B cell (primary cell): ENCODE results near the gene OR2T34. TPM values are rescaled to one million over a fixed set of nuclear protein-coding genes. Genes with fewer than 3 reads are reported as not detected.

Experiments used
- ATAC-seq: fragments of 200-7000 bp; cut with Tn5 transposase; one replicate; pipeline ENCODE4 v1.10.0; 2021; ENCODE audit warnings: low read depth, mild to moderate bottlenecking, moderate number of reproducible peaks, moderate library complexity
- CTCF ChIA-PET: fragments of 350-600 bp; sonication (Branson Sonifier 250); formaldehyde crosslinking; loops from one replicate; lab custom pipeline; 2021; ENCODE audit warnings: antibody characterized with exemption, inconsistent platforms; lab: Charles Lee
- POLR2A ChIA-PET: fragments of 350-600 bp; sonication (Branson Sonifier 250); formaldehyde crosslinking; loops from one replicate; lab custom pipeline; 2021; ENCODE audit warnings: antibody characterized with exemption; lab: Charles Lee
- DNase-seq: peaks from one replicate; pipeline ENCODE4 v3.0.0; 2013
- H2AFZ ChIP-seq: 2 replicates; pipeline ENCODE4 v1.6.1; 2012; ENCODE audit warnings: mild to moderate bottlenecking, low read depth, low read length; ENCODE audit not compliant: insufficient read depth, poor library complexity, severe bottlenecking
- H3K27ac ChIP-seq, 2 donors: 1 replicate in 1 of 2; 2 replicates in 1 of 2; pipeline ENCODE4 v1.5.1; 2012 to 2013; ENCODE audit warnings: low read length in 2 of 2, mild to moderate bottlenecking in 2 of 2, moderate library complexity in 1 of 2
- H3K27me3 ChIP-seq, 4 experiments: fragments of 200-600 bp in 1 of 4; sonication (generic) in 1 of 4; replicated peaks in 1 of 4; 1 replicate in 2 of 4; 2 replicates in 2 of 4; pipeline versions ENCODE4 v1.6.1 to v1.7.0; 2013 to 2016; ENCODE audit warnings: low read length in 3 of 4, mild to moderate bottlenecking in 2 of 4, mixed read lengths in 1 of 4, moderate library complexity in 1 of 4; ENCODE audit not compliant: insufficient read depth in 4 of 4, control insufficient read depth in 3 of 4; ENCODE audit errors: control extremely low read depth in 1 of 4
- H3K36me3 ChIP-seq, 2 experiments: replicated peaks in 1 of 2; 1 replicate in 1 of 2; 2 replicates in 1 of 2; pipeline versions ENCODE4 v1.6.1 to v1.7.1; 2013; ENCODE audit warnings: low read length in 1 of 2; ENCODE audit not compliant: insufficient read depth in 2 of 2, control insufficient read depth in 1 of 2; ENCODE audit errors: control extremely low read depth in 1 of 2, extremely low read depth in 1 of 2
- H3K4me1 ChIP-seq, 2 donors: fragments of 200-600 bp in 1 of 2; sonication (generic) in 1 of 2; 1 replicate in 1 of 2; 2 replicates in 1 of 2; pipeline versions ENCODE4 v1.5.1 to v1.6.1; 2013 to 2017; ENCODE audit warnings: low read length in 2 of 2; ENCODE audit not compliant: control insufficient read depth in 2 of 2, insufficient read depth in 2 of 2
- H3K4me2 ChIP-seq: replicated peaks from 2 replicates; pipeline ENCODE3; 2012; ENCODE audit warnings: mild to moderate bottlenecking, low read depth, low read length; ENCODE audit not compliant: poor library complexity, severe bottlenecking
- H3K4me3 ChIP-seq, 5 experiments: fragments of 200-600 bp in 1 of 5; sonication (generic) in 1 of 5; 1 replicate in 3 of 5; 2 replicates in 2 of 5; pipeline versions ENCODE4 v1.5.1 to v1.7.0; 2011 to 2016; ENCODE audit warnings: low read length in 4 of 5, mild to moderate bottlenecking in 4 of 5, low read depth in 2 of 5, control low read depth in 1 of 5, moderate library complexity in 1 of 5; ENCODE audit not compliant: insufficient read depth in 1 of 5; ENCODE audit errors: control extremely low read depth in 1 of 5, extremely low read depth in 1 of 5
- H3K79me2 ChIP-seq: fragments of 200-600 bp; sonication (generic); one replicate; pipeline ENCODE4 v1.6.0; 2016; ENCODE audit warnings: low read length; ENCODE audit not compliant: control insufficient read depth, insufficient read depth
- H3K9ac ChIP-seq: fragments of 200-600 bp; sonication (generic); 2 replicates; pipeline ENCODE4 v1.6.1; 2017; ENCODE audit warnings: mild to moderate bottlenecking, low read length, moderate library complexity
- H3K9me3 ChIP-seq, 3 donors: one replicate each; pipeline versions ENCODE4 v1.6.1 to v1.7.1; 2013; ENCODE audit warnings: low read length in 2 of 3; ENCODE audit not compliant: control insufficient read depth in 2 of 3, insufficient read depth in 1 of 3; ENCODE audit errors: control extremely low read depth in 1 of 3
- H4K20me1 ChIP-seq: 2 replicates; pipeline ENCODE4 v1.6.0; 2012; ENCODE audit warnings: mild to moderate bottlenecking, low read length; ENCODE audit not compliant: insufficient read depth, control insufficient read depth, poor library complexity, severe bottlenecking
- H3K27ac Mint-ChIP-seq: one replicate; pipeline ENCODE4 v1.8.0; 2021; ENCODE audit warnings: mixed read lengths
- H3K27me3 Mint-ChIP-seq: one replicate; pipeline ENCODE4 v1.8.0; 2021; ENCODE audit warnings: mixed read lengths
- H3K4me1 Mint-ChIP-seq: one replicate; pipeline ENCODE4 v1.8.0; 2021; ENCODE audit warnings: mixed read lengths
- H3K4me3 Mint-ChIP-seq: one replicate; pipeline ENCODE4 v1.8.0; 2021; ENCODE audit warnings: mixed read lengths
- H3K9me3 Mint-ChIP-seq: one replicate; pipeline ENCODE4 v1.8.0; 2022; ENCODE audit warnings: mixed read lengths; ENCODE audit not compliant: insufficient read depth
- CTCF ChIP-seq: fragments of 200-600 bp; IDR thresholded peaks from one replicate; pipeline ENCODE4 v1.8.0; 2022; ENCODE audit warnings: antibody characterized with exemption, mild to moderate bottlenecking
- EZH2 ChIP-seq: IDR thresholded peaks from 2 replicates; pipeline ENCODE4 v1.6.1; 2012; ENCODE audit warnings: borderline replicate concordance, low read depth, mild to moderate bottlenecking, moderate library complexity, low read length; ENCODE audit not compliant: insufficient read depth, poor library complexity, severe bottlenecking
- WGBS: methylation state at CpG from one replicate; pipeline ENCODE4 v1.1.5; 2013; ENCODE audit warnings: missing lambda C conversion rate; ENCODE audit not compliant: insufficient coverage; 5-methylcytosine and 5-hydroxymethylcytosine counted together
- intact Hi-C: fragments of 100-400 bp; cut with micrococcal nuclease; formaldehyde crosslinking; loops from one replicate; pipeline ENCODE4 v1.10.0; 2022
- polyA plus RNA-seq: library from polyadenylated mRNA; depleted of rRNA; stranded (reverse); fragments of >200 nt; gene quantifications from 2 replicates; pipeline ENCODE4 v1.2.3, GENCODE V29; 2012
- total RNA-seq, 2 donors: library from RNA; stranded (reverse); fragments of 120-200 nt in 1 of 2; gene quantifications; 1 replicate in 1 of 2; 2 replicates in 1 of 2; pipeline versions ENCODE4 v1.2.3 to v1.2.4, GENCODE V29; 2013 to 2022

OR2T34 gene
- total and polyA plus RNA-seq, 2 donors (not counting 1 experiment from before 2014, with no cell fraction given) = 0.28 to 1.7 TPM

- no peak for ATAC-seq
- no peaks in the 10 kb centered on the region for H3K9me3 Mint-ChIP-seq
Observed at GRCh38 chr1:248611883-248612414, 37.4 kb upstream of the OR2T34 start.

More at GRCh38 chr1:248611883-248612414, 37.4 kb upstream of the OR2T34 start:
- H3K27me3 Mint-ChIP-seq = no peaks in the 10 kb centered on the region
- Histone ChIP-seq H2AFZ (no peak overlapping the region), H3K9me3 (no peaks in the 10 kb centered on the region), H3K4me1 (no peaks in the 10 kb centered on the region), H3K79me2 (peaks cover 4% of the 10 kb centered on the region), H3K27ac (no peak overlapping the region), H3K27me3 (no peaks in the 10 kb centered on the region), H4K20me1 (no peaks in the 10 kb centered on the region), H3K4me3 (no peak overlapping the region), H3K36me3 (no peaks in the 10 kb centered on the region), H3K4me2 (no peak overlapping the region), H3K9ac (no peak overlapping the region)
- TF ChIP-seq EZH2 (no peak), CTCF (no peak)
- CTCF ChIA-PET = interaction anchor here (0.9 to 15.1 kb wide), 2 partner anchors 19 to 194 kb away, joined by 3 to 315 read pairs; no protein-coding TSS in a partner anchor
- POLR2A ChIA-PET = no interaction called here
- intact Hi-C loops = loop anchor here (10.0 kb wide), 1 partner anchor 367 kb away; no protein-coding TSS in a partner anchor
- no peaks in the 10 kb centered on the region for H3K4me1 Mint-ChIP-seq
- 93% methylated on average over 4 of the region's 4 CpGs for WGBS
- H3K27ac Mint-ChIP-seq = no peak overlapping the region
- no peak overlapping the region for H3K4me3 Mint-ChIP-seq
- DNase-seq = no peak
